ENCODE measurements around the gene ARFGAP3.
A peak's percentile ranks its signal among the peaks of the same experiment; 100 is the strongest.

ARFGAP3 gene, protein sequence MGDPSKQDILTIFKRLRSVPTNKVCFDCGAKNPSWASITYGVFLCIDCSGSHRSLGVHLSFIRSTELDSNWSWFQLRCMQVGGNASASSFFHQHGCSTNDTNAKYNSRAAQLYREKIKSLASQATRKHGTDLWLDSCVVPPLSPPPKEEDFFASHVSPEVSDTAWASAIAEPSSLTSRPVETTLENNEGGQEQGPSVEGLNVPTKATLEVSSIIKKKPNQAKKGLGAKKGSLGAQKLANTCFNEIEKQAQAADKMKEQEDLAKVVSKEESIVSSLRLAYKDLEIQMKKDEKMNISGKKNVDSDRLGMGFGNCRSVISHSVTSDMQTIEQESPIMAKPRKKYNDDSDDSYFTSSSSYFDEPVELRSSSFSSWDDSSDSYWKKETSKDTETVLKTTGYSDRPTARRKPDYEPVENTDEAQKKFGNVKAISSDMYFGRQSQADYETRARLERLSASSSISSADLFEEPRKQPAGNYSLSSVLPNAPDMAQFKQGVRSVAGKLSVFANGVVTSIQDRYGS

GRCh38 chr22:42856865-42857704 is at the start of gene ARFGAP3:
Gene ARFGAP3 (minus strand): TSS chr22:42857273. CDS start chr22:42857182, 91 bp downstream.
- DNase-seq (ENCODE audit: low read depth): peak; percentile 92

GRCh38 chr22:42905702-42906183 is 48.7 kb upstream of the ARFGAP3 start:
- DNase-seq (ENCODE audit: low read depth): no peak

GRCh38 chr22:42905217-42905616 is 48.1 kb upstream of the ARFGAP3 start:
- no peak for DNase-seq (ENCODE audit: low read depth)

- DNase-seq (ENCODE audit: low read depth): no peak
These were observed 47.0 kb upstream of the ARFGAP3 start for GRCh38 chr22:42904050-42904449.

DNA sequence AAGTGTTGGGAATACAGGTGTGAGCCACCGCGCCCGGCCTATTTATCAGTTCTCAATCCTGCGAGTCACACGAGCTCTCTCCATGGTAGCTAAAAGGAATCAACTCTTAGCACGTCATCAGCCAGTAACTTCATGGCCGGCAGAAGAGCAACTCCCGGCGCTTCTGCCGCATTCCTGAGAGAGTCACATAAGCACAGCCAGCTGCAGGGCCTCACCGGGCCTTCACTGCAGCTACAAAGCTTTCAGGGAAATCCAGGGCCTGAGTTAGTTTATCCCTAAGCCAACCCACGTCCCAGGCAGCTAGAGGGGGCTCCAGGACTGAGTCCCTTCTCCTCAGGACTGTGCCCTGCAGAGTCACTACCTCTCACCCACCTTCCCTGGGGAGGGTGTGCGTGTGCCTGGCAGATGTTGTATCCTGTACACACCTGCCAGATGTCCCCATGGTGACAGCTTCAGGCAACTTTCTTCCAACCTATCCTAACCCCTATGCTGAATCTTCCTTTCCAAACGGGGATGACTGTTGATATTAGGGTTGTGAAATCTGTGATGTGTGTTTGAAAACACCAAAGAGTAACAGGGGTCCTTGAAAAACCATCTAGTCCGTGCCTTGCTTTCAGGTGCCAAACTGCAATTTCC is 45.9 kb upstream of the ARFGAP3 start:
- DNase-seq (ENCODE audit: low read depth): no peak

DNA sequence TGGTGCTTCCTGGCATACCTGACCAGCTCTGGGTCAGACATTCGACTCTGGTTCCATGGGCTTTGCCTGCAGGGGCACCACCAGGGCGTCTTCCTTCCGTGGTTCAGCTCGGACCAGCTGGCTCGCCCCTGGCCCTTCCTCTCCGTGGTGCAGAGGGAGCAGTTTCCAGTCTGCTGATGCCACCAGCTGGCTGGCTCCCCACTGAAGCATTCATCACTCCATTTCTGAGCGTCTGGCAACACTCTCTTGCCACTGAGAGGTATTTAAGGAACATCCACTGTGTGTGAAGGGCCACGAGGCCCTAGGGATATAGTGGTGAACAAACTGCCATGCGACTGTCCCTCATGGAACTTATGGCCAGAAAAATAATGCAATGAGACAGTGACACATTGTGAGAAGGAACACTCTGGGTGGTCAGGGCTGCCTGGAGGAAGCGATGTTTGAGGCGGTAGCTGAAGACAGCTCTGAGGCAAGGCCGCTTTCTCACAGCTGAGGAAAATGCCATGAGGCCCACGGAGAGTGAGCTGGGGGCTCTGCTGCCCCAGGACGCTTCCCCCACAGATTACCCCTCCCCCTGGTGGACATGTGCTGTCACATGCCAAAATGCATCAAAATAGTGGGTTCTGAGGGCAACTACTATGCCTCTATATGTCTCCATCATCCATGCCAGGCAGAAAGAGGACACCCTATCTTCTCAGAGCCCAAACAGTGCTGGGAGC is 44.9 kb upstream of the ARFGAP3 start:
- no peak for DNase-seq (ENCODE audit: low read depth)

- no peak for DNase-seq (ENCODE audit: low read depth)
These were observed 40.9 kb upstream of the ARFGAP3 start for GRCh38 chr22:42897960-42898359.

DNA sequence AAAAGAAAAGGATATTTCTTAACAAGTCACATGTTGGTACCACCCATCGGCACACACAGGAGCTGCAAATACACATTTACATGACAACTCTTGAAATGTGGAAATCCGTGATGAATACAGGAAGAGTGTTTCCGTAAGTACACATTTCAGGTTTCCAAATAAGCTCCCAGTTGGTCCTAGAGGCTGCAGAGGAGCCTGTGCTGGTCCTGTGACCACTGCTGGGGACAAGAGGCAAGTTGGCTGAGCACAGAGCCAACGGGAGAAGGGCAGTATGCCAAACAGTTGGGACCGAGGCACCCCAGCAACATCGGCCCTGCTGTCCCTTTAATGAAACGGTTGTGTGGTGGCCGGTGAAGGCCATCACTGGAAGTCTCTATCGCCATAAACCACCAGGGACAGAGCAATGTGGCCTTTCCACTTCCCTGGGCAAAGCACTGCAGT is 38.5 kb upstream of the ARFGAP3 start:
- no peak for DNase-seq (ENCODE audit: low read depth)

DNA sequence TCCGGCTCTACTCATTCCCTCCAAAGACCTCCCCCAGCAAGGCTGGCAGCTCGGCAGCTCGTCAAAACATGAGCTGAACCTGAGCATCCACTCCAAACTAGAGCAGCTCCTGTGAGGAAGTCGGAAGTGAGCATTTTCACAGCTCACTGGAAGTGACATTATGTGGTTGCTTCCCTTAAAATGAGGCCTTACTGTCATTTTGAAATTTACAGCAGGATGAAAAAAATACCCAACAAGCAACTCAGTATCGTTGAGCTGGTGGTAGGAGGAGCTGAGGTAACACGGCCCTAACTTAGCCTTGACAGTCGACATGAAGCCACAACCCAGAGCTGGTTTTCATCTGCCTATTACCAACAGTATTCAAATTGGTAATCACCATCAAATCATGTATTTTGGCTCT is 38.0 kb upstream of the ARFGAP3 start:
- DNase-seq (ENCODE audit: low read depth): no peak

GRCh38 chr22:42893371-42894150 is 36.5 kb upstream of the ARFGAP3 start:
- no peak for DNase-seq (ENCODE audit: low read depth)

- no peak for DNase-seq (ENCODE audit: low read depth)
These were observed 35.7 kb upstream of the ARFGAP3 start for GRCh38 chr22:42892571-42893316.

DNA sequence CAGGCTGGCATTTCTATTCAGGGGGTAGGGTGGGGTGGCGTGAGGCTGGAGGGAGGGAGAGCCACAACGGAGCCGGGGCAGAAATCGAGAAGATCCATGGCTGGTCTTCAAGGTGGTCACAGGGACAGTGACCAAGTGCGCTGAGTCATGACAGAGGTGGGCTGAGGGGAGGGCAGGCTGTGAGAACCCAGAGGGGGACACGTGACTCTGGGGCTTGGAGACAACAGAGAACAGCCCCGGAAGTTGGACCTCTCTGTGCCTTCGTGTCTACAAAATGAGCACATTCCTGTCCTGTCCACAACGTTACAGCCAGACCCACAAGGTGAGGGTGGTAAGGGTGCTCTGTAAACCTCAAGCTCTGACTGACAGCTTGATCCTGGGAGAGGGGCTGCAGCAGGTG is 35.1 kb upstream of the ARFGAP3 start:
- no peak for DNase-seq (ENCODE audit: low read depth)

- no peak for DNase-seq (ENCODE audit: low read depth)
These were observed 34.6 kb upstream of the ARFGAP3 start for GRCh38 chr22:42891696-42892095.

GRCh38 chr22:42891008-42891407 is 33.9 kb upstream of the ARFGAP3 start:
- DNase-seq (ENCODE audit: low read depth): no peak

- DNase-seq (ENCODE audit: low read depth): no peak
These were observed 32.2 kb upstream of the ARFGAP3 start for GRCh38 chr22:42889304-42889703.

DNA sequence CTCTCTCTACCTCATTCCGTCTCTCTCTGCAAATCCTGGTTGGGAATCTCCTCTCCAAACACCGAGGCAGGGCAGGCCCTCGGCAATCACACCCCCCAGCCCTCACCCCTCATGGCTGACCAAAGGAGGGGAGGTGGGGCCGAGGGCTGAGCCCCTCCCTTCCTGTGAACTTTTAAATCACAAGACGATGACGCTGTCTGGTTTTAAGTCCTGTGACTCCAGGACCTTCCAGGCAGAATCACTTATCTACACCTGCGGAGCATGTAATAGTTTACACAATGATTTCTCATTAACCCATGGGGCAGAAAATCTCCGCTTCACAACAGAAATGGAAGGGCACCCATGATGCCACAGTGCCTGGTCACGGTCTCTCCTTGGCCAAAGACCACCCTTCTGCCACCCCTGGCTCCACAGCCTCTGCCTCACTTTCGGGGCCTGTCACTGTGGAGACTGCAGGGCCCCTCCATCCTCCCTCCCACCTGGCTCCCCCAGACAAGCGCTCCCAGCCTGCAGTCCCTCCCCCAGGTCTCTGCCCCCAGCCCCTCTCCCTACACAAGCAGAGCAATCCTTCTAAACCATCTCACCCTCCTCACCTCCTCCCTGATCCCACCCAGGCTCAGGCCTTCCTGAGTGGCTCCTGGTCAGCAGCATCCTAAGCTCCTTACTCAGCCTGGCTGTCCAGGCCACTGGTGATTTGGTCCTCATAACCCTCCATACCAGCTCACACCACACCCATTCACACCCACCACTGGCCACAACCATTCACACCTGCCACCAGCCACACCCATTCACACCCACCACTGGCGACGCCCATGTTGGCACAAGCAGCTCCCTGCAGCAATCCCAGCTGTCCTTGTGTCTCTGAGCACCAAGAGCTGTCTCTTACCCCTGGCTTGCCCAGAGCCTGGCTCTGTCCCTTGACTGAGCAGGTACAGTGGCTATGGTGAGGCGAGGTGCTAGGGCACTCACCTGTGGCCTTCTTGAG is 30.7 kb upstream of the ARFGAP3 start:
- no peak for DNase-seq (ENCODE audit: low read depth)

DNA sequence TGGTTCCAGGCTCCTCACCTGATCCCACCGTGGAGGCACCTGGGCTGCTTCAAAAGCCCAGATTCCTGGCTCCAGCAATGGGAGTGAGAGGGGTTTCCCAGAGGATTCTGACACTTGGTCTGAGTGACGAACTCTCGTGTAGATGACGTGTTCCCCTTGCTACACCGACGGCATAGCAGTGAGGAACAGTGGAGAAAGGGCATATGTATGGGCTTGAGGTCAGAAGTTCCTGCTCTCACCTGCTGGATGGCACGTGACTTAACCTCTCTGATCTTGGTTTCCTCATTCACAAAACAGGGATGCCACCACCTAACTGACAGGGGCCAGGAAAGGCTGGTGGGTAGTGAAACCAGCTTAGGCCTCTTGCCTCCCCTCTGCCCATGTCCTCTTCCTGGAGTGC is 30.0 kb upstream of the ARFGAP3 start:
- no peak for DNase-seq (ENCODE audit: low read depth)

GRCh38 chr22:42885446-42885845 is 28.4 kb upstream of the ARFGAP3 start:
- no peak for DNase-seq (ENCODE audit: low read depth)

Measured in fibroblast of gingiva (primary cell).